ENCODE measurements around the gene SERPINI1. TPM values are rescaled to one million over a fixed set of nuclear protein-coding genes. Genes with fewer than 3 reads are reported as not detected.

The SERPINI1 gene
- total and polyA plus RNA-seq, 9 of the 15 experiments (the other 6 are each of a cell fraction or from before 2014, with no cell fraction given): 1.6 to 9.9 (median 3.5) TPM

DNA sequence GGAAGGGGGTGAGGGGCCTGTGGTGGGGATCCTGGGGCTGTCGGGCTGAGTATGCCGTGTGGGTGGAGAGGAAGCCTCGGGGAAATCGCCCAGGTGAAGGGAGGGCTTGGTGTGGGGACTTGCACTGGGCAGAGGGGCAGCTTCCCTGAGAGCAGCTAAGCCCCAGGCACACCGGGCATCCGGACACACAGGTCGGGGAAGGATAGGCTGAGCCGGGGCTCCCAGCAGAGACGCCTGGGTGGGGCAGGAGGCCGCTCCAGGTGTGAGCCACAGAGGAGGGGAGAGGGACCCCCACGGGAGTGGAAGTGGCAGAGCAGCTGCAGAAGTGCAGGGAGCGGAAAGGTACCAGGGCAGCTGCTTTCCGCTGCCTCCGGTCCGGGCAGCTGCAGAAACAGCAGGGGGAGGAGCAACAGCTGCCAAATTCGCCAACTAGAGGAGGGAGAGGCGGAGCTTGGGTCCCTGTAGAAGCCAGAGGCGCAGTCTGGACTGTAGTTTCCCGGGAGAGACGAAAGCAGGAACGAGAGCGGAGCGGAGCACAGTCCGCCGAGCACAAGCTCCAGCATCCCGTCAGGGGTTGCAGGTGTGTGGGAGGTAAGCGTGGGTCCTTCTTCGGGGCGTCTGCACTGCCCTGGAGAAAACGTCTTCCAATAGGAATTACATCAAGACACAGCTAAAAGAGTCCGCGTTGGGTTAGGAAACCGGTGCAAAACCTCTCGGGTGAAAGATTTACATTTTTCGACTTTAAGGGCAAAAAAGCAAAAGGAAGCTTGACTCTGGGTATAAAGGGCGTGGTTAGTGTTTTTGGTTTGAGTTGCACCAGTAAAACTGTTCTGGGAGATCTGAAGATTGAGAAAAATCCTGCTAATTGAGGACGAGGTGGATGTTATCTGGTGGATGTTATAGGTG is at the start of gene SERPINI1 (continued):
- no peak; a peak in 4 of 4 replicates for TF ChIP-seq NRF1 (conservative IDR thresholded peaks at IDR 0.05 in 1 of 2, IDR thresholded peaks at IDR 0.05 in 1 of 2)
- TF ChIP-seq, protein P1, sequence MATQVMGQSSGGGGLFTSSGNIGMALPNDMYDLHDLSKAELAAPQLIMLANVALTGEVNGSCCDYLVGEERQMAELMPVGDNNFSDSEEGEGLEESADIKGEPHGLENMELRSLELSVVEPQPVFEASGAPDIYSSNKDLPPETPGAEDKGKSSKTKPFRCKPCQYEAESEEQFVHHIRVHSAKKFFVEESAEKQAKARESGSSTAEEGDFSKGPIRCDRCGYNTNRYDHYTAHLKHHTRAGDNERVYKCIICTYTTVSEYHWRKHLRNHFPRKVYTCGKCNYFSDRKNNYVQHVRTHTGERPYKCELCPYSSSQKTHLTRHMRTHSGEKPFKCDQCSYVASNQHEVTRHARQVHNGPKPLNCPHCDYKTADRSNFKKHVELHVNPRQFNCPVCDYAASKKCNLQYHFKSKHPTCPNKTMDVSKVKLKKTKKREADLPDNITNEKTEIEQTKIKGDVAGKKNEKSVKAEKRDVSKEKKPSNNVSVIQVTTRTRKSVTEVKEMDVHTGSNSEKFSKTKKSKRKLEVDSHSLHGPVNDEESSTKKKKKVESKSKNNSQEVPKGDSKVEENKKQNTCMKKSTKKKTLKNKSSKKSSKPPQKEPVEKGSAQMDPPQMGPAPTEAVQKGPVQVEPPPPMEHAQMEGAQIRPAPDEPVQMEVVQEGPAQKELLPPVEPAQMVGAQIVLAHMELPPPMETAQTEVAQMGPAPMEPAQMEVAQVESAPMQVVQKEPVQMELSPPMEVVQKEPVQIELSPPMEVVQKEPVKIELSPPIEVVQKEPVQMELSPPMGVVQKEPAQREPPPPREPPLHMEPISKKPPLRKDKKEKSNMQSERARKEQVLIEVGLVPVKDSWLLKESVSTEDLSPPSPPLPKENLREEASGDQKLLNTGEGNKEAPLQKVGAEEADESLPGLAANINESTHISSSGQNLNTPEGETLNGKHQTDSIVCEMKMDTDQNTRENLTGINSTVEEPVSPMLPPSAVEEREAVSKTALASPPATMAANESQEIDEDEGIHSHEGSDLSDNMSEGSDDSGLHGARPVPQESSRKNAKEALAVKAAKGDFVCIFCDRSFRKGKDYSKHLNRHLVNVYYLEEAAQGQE (IDR thresholded peaks at IDR 0.05; ENCODE audit: borderline replicate concordance): no peak
- TF ChIP-seq, protein P1 (CRISPR knock-in tag; IDR thresholded peaks at IDR 0.05; ENCODE audit: low read depth): no peak
- TF ChIP-seq CHD4 (IDR thresholded peaks at IDR 0.05; ENCODE audit: insufficient read depth, insufficient replicate concordance, low read depth, low read length, poor library complexity, severe bottlenecking): no peak
- no peak for TF ChIP-seq POU5F1 (IDR thresholded peaks at IDR 0.05; ENCODE audit: borderline replicate concordance, low read depth, low read length, partially characterized antibody)
- no peak for TF ChIP-seq STAT5B (CRISPR knock-in tag; IDR thresholded peaks at IDR 0.05)
- TF ChIP-seq MEF2D (tag; conservative IDR thresholded peaks at IDR 0.05; ENCODE audit: low read depth): no peak
- TF ChIP-seq ARNT (IDR thresholded peaks at IDR 0.05): peak in 1 of 2 experiments; percentile 35; a peak in 1 of 4 replicates
- TF ChIP-seq ASH1L (IDR thresholded peaks at IDR 0.05; ENCODE audit: borderline replicate concordance, low read depth, partially characterized antibody): no peak
- TF ChIP-seq SNRNP70 (optimal IDR thresholded peaks at IDR 0.05; ENCODE audit: low read depth, low read length): no peak
- TF ChIP-seq, protein P2, sequence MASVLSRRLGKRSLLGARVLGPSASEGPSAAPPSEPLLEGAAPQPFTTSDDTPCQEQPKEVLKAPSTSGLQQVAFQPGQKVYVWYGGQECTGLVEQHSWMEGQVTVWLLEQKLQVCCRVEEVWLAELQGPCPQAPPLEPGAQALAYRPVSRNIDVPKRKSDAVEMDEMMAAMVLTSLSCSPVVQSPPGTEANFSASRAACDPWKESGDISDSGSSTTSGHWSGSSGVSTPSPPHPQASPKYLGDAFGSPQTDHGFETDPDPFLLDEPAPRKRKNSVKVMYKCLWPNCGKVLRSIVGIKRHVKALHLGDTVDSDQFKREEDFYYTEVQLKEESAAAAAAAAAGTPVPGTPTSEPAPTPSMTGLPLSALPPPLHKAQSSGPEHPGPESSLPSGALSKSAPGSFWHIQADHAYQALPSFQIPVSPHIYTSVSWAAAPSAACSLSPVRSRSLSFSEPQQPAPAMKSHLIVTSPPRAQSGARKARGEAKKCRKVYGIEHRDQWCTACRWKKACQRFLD (CRISPR knock-in tag; IDR thresholded peaks at IDR 0.05): no peak; the same call in 1 of the 2 replicates
- no peak for TF ChIP-seq GABPB1 (CRISPR knock-in tag; IDR thresholded peaks at IDR 0.05)
- TF ChIP-seq SRSF7 (optimal IDR thresholded peaks at IDR 0.05; ENCODE audit: low read depth, low read length): no peak
- TF ChIP-seq RFX5 (IDR thresholded peaks at IDR 0.05; ENCODE audit: low read depth, low read length): no peak
- TF ChIP-seq SIRT6 (IDR thresholded peaks at IDR 0.05; ENCODE audit: low read depth, low read length): no peak

All from K562 (cell line).